NCI-H510A treated with DMSO at 0.1 percent for 48 hours (cell line): ENCODE results near the gene DERA.
"Not testable (repeated sequence)": the region's sequence is repeated elsewhere in the genome, so short reads cannot be mapped to it uniquely, and the experiment has no call there.

Experiments used
- DNase-seq: peaks from one replicate; lab custom pipeline; 2025; lab: John Stamatoyannopoulos, UW

The DERA gene

DNA sequence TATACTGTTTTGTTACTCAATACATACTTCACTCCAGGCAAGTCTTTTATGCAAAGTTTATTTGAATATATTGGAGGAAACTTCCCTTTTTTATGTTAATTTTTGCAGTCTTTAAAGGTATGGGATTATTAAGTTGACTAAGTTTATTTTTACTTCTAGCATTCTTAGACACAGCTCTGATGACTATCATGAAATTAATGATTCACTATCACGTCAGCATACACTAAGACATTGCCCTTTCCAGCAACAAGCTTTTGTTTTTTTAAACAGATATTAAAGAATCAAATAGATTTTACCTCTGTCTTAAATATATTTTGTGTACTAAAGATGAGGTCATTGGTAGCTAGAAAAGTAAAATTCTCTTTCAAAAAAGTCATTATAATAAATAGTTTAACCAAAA, 52.1 kb downstream of the DERA start:
- DNase-seq, result no peak

DNA sequence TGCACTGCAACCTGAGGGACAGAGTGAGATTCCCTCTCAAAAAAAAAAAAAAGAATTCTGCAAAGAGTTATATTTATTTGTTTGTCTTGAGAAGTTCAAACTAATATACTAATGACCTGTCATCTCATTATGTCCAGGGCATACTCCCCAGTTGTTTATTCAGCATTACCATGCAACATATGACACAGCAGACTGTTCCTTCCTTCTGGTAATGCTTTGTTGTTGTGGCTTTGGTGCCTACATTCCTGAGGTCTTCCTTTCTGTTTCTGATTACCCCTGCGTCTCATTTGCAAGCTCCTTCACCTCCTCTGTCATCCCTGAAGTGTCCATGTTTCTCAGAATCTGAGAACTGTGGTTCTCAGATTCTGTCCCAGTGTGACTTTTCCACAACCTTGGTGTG, 55.3 kb downstream of the DERA start:
- DNase-seq, result no peak

DNA sequence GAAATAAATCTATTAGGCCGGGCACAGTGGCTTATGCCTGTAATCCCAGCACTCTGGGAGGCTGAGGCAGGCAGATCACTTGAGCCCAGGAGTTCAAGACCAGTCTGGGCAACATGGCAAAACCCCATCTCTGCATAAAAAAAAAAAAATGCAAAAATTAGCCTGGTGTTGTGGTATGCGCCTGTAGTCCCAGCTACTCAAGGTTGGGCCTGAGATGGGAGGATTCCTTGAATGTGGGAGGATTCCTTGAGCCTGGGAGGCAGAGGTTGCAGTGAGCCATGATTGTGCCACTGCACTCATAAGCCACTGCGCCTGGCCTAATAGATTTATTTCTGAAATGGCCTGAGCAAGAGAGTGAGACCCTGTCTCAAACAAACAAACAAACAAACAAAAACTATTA, 55.9 kb downstream of the DERA start:
- not testable (repeated sequence) for DNase-seq

DNA sequence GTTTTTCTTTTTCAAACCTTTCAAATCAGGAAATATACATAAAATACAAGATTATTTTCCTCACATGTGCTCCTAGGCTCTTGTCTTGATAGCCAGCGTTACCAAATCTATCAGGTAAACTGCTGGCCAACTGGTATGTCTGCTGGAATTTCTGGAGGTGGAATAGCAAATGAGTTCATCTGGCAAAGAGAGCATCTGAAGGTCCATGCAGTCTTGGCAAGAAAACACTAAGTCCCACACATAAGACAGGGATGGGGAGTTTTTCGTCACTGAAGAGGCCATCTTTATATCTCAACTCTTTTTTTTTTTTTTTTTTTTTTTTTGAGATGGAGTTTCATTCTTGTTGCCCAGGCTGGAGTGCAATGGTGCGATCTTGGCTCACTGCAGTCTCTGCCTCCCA, 60.1 kb downstream of the DERA start:
- no peak for DNase-seq

DNA sequence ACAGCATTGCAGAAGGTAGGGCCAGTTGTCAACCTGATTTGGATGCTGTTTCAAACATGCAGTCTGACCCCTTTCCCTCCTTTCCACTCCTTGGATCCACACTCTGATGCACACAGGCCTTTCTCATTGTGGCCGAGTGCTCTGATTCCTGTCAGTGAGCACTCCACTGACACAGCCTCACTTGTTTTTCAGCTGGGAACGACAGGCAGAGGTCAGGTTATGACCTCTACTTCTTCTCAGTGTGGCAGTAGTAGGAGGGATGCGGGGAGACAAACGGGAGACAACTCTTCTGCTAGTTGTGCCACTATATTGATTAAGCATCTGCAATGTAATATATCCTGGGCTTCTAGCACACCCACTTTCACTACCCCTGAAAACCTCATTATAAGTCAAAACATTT, 61.8 kb downstream of the DERA start:
- no peak for DNase-seq

DNA sequence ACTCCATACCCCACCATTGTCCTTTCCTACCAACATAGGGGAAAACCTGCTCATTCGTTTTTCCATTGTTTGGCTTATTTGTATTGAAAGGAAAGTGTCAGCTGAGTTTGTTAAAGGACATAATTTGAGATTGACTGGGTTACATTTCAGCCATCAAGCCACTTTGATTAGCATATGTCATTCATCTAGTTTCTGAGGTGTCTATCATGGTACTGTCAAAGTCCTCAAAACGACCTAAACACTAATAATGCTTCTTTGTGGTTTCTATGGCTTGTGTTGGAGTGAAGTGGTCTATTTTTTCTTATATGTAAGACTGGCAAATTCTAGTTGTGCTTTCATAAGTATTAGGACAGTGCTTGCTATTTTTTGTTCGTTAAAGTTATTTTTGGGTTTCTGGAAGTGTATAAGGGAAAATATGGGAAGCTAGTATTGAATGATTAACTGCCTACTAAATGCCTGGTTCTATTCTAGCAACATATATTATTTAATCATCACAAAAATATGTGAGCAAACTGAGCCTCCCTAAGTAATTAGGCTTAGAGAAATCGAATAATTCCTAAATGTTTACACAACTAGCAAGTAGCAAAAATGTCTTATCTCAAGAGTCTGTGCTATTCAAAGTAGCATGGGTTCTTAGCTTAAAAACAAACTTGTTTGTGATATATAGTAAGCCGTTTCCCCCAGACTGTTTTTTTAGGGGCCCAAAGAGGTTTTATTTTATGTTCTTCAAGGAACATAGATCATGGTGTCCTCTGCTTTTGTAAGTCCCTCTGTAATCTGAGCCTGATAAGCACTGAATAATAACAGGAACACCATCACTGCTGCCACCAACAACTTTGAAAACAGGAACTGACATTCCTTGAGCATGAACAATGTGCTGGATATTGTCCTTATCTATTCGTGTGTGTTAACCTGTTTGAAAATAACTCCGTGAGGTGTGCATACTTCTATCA, 67.1 kb downstream of the DERA start:
- no peak for DNase-seq

DNA sequence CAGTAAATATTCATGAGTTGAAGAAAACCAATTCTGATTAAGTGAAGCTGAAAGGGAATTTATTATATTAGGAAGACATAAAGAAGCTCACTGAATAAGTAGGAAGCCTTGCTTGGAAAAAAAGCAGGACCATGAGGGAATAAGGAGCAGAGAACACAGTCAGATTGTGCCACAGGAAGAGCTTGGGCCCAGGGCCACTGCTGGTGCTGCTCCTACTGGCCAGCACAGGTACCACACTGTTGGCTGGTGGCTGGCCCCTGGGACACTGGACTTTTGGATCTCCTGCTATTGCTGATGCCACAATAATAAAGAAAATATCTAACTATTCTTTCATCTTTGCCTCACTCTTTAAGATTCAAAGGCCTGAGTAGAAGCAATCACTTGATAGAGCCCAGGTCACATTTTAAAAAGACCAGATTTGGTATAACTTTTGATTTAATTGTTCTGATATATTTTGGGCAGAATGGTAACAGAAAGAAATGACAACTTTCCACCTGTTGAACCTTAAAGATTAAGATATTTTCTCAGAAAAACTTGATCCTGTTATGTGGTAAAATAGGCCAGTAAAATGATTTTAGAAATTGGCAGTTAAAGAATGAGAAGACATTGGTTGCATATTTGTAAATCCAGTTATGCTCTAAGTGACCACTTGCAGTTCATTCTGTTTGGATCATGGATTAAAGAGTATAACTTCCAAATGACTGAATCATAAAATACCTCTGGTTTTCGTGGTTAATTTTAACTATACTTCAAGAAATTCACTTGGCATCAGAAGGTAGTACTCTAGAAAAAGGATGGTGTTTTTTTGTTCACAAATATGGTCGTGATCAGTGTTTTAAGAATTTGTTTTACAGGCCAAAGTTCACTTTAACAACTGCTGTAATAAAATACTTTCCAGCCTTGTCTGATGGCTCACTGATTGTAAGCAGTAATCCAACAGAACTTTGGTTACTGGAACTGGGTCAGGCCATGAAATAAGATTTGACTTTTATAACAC, 68.3 kb downstream of the DERA start:
- DNase-seq, result no peak

DNA sequence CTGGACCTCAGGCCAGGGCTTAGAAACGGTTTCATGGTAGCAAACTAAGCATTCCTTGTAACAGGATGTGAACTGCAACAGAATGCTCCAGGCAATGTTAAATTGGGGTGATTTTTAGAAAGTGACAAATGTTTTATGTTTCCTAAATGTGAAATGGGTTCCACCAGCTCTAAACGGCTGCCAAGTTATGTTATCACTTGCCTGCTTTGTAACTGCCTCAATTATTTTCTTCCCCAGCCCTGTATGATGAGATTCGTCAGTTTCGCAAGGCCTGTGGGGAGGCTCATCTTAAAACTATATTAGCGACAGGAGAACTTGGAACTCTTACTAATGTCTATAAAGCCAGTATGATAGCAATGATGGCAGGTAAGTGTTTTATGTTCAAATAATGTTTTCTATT, 70.9 kb downstream of the DERA start:
- no peak for DNase-seq

DNA sequence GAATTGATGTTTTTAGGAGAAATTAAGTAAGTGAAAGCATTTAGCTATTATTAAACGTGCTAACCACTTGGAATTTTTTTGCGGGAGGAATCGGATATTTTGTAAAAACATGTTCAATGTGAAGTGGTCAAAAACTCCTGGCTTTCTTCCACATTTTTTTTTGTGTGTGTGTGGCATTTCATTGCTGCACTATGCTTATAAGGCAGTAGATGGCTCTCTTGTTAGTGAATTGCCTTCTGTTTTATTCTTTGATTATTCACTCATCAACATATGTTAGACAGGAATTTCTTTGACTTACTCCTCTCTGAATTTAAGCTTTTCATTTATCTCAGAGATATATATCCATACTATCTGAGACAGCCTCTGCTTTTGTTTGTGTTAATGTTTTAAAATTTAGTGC, 71.3 kb downstream of the DERA start:
- no peak for DNase-seq

DNA sequence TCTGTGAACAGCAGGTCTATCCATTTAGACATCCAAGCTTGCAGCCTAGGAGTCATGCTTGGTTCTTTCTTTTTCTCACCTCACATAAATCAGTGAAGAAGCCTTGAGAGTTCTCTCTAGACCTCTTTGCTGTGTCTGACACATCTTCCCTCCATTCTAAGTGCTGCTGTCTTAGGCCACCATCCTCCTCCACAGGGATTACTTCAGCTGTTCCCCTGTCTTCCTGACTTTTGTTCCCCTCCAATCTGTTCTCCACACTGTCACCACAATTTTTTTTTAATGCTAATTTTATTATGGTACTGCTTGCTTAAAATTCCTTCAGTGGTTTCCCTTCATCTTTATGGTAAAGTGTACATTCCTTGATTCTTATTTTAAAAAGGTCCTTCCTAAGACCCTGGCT, 71.8 kb downstream of the DERA start:
- no peak for DNase-seq

DNA sequence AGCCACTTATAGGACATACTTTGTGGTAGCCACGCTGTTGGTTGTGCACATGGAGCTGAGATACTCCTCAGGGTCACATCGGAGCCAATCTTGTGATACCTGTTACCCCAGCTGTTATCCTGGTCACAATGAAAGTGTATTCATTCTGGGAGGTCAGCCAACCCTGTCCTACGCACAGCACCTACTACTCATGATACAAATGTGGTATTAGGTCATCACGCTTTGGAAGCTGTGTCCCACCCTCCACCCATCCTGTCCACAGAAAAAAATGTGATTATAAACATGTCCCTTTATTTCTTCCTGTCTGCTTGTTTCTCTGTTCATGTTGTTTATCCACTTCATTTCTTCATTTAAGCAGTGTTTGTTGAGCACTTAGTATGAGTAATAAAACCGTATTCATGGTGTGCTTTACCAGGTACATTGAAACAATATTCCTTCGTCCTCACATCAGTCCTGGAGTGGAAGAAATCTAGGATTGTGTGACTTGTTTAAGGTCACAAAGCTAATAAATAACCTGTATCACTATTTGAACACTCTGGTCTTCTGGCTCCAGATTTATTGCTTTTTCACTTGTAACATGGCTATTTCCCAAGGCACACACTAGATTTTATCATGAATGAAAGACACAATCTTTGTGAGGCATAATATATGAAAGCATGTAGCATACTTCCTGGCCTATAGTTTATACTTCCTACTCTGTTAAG, 73.1 kb downstream of the DERA start:
- DNase-seq, result no peak

DNA sequence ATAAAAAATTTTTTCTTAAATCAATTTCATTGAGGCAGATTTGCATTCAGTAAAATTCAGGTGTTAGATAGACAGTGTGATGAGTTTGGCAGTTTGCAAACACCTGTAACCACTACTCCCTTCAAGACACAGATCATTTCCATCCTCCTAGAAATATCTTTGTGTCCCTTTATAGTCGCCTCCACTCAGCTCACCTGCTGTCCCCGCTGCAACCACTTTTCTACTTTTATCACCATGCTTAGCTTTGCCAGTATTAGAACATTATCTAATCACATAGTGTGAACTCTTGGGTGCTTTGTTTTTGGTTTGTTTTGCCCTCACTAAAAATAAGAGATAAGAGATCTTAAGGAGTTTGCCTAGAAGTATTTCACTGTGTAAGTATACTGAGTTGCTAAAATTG, 73.8 kb downstream of the DERA start:
- DNase-seq, result no peak

DNA sequence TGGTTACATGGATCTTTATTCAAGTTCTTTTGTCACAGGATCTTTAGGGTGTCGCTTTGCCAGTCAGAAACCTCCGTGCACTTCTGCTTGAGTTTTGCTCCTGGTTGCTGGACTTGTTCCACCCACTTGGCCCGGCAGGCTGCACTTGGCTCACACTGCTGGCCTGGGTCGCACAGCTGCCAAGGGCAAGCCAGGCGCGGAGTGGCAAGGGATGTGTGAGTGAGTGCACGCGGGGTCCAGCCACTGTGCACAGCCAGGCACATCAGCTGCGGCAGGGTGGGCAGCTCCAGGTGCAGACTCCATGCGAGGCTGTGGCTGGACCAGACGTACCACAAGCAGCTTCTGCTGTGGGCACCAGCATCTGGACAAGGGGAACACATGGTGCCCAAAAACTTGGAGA, 76.6 kb downstream of the DERA start:
- no peak for DNase-seq

DNA sequence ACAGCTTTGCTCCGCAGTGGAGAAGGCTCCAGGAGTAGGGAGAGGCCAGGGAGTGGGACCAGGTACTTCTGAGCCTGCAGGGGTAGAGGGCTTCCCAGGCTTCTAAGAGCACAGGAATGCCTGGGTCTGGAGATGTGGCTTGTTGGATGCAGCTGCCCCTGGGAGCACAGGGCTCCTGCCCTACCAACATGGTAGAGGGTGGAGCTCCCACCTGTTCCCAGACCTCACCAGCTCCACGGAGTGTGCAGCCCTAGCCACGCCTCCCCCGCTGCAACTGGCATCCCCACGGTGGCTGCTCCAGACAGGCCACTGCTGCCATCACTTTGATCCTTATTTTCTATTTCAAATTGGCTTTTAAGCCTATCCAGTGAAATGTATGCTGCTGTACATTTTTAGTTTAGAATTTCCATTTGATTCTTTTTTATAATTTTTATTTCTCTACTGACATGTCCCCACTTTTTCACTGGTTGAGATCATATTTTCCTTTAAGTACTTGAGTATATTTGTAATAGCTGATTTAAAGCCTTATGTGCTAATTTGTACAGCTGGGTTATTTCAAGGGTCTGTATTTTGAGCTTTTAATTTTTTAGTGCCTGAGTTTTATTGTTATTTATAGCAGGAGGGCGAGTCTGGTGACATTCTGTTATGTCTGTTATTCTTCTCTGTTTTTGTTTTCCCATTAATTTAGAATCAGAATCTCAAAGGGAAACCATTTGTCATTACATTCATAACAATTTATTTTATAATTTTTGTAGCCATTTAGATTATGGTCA, 78.0 kb downstream of the DERA start:
- DNase-seq, result no peak

DNA sequence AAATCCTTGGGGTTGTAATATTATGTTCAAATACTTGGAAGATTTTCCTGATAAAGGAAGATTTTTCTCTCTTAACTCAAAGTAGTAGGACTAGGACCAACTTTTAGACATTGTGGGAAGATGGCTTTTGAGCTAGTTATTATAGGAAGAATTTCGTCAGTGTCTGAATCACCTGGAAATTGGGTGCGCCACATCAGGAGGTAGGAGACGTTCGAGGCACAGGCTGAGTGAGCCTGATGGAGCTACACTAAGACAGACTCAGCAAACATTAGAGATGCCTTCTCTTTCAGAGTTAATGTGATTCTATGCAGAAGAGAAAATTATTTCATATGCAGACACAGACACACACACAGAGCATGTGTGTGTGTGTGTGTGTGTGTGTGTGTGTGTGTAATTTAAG, 84.7 kb downstream of the DERA start:
- no peak for DNase-seq

DNA sequence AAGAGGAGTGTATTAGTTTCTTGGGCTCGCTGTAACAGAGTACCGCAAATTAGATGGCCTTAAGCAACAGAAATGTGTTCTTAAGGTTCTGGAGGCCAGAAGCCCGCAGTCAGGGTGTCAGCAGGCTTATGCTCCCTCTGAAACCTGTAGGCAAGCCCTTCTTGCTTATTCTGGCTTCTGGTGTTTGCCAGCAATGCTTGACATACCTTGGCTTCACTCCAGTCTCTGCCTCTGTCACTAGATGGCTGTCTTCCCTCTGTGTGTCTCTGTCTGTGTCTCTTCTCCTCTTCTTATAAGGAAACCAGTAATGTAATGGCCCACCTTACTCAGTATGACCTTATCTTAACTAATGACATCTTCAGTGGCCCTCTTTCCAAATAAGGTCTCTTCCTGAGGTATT, 85.1 kb downstream of the DERA start:
- no peak for DNase-seq

DNA sequence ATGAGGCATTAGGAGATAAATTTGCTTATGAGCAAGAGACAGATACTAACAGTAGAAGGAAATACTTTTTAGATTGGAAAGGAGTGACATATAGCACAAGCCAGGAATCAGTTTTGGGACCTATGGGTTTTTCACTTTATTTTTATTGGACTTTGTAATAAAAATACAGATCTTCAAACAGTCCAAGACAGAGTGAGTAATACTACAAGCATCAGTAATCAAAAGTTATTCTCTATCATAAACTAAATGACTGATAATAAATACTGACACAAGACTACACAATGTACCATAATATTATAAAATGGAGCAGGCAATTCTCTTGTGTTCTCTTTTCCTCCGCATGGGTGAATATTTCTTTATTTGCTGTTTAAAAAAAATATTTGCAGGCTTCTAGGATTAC, 85.8 kb downstream of the DERA start:
- no peak for DNase-seq

DNA sequence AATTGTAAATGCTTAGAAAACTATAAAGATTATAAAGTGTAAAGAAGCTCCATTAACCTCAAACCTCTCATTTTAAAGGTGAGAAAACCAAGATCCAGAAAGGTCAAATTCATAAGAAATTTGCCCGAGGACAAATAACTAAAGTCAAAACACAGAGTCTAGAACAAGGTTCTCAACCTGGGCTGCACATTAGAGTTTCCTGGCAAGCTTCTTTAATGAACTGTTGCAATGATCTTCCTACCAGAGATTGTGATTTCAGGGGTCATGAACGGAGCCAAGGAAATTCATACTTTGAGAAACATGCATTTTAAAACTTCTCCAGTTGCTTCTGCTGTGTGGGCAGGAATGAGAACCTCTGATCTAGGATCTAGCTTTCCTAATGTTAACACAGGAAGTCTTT, 86.8 kb downstream of the DERA start:
- no peak for DNase-seq

DNA sequence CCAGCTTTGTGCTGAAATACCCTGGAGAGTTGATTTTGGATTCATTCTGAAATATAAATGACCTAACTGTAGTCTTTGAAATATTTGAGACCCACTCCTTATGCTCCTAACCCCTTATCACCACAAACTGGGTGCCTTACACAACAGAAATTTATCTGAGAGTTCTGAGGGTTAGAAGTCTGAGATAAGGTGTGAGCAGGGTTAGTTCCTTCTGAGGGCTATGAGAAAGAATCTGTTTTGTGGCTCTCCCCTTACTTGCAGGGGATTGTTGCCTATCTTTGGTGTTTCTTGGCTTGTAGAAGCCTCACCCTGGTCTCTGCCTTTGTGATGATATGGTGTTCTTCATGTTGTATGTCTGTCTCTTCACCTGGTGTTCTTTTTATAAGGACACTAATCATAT, 91.7 kb downstream of the DERA start:
- no peak for DNase-seq

DNA sequence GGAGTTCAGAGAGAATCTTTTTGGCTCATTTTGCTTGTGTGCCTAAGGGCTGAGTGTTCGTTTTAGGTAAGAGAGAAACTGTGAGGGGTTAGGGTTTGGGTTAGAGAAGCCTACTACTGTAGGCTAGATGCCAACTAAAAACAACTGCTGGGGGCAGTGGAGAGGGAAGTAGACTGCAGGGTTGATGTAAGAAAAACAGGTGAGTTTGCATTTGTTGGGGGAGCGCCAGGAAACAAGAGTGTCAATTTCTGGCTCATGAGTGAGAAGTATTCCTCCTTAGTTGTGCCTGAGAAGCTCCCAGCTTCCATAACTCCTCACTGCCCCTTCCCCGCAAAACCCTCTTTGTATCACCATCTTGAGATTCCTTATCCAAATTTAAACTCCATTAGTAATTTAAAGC, 92.3 kb downstream of the DERA start:
- DNase-seq, result no peak

DNA sequence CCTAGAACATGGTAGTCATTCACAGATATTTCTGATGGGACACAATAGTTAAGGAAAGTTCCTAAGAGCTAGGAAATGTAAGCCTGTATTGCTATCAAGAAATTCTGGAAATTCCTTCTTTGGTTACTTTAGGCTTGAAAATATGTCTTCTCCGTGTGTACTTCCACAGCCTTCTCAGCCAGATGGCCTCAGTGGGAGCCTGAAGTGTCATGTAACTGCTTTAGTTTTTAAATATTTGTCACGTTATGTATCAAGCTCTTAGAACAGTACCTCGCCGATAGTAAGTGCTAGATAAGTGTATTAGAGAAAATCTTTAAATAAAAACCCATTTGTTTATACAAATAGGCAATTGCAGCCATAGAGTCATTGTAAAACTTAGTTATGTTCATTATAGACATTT, 95.6 kb downstream of the DERA start:
- no peak for DNase-seq

DNA sequence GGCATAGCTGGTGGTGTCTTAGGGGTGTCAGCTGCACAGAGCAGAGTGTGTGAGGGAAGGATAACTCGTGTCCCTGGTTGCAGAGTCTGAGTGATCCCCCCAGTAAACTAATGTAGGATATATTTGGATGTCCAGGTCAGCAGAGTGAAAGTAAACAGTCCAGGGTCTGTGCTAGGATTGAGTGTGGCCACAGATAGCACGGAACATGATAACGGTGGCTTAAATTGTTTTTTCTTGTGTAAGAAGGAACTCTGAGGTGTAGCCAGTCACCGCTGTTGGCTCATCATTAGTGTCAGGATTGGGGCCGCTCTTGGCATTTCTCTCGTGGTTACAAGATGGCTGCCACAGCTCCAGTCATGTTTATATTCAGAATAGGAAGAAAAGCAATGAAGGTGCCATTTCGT, 97.3 kb downstream of the DERA start:
- DNase-seq, result no peak
